ENCODE measurements around the gene PRUNE2. TPM values are rescaled to one million over a fixed set of nuclear protein-coding genes. Genes with fewer than 3 reads are reported as not detected.

The PRUNE2 gene
- polyA plus RNA-seq, 1 experiment: 0.78 TPM

DNA sequence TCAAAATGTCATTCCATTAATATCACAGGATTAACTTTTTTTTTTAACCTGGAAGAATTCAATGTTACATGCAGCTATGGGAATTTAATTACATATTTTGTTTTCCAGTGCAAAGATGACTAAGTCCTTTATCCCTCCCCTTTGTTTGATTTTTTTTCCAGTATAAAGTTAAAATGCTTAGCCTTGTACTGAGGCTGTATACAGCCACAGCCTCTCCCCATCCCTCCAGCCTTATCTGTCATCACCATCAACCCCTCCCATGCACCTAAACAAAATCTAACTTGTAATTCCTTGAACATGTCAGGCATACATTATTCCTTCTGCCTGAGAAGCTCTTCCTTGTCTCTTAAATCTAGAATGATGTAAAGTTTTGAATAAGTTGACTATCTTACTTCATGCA, 121.0 kb downstream of the PRUNE2 start:
- POLR2A ChIA-PET: no interaction called here
- H3K27me3 ChIP-seq (ENCODE audit: control insufficient read depth, insufficient read depth, low read length): no peaks in the 10 kb centered on the region
- DNase-seq (ENCODE audit: low read depth): no peak
- no peaks in the 10 kb centered on the region for H3K36me3 ChIP-seq (ENCODE audit: control insufficient read depth, insufficient read depth, low read length)
- H3K4me3 ChIP-seq (ENCODE audit: low read depth, low read length): no peak overlapping the region
- CTCF ChIA-PET: interaction anchor here (1.4 to 1.9 kb wide), 2 partner anchors 23 to 25 kb away, joined by 3 to 7 read pairs; no protein-coding TSS in a partner anchor
- TF ChIP-seq, protein P1, sequence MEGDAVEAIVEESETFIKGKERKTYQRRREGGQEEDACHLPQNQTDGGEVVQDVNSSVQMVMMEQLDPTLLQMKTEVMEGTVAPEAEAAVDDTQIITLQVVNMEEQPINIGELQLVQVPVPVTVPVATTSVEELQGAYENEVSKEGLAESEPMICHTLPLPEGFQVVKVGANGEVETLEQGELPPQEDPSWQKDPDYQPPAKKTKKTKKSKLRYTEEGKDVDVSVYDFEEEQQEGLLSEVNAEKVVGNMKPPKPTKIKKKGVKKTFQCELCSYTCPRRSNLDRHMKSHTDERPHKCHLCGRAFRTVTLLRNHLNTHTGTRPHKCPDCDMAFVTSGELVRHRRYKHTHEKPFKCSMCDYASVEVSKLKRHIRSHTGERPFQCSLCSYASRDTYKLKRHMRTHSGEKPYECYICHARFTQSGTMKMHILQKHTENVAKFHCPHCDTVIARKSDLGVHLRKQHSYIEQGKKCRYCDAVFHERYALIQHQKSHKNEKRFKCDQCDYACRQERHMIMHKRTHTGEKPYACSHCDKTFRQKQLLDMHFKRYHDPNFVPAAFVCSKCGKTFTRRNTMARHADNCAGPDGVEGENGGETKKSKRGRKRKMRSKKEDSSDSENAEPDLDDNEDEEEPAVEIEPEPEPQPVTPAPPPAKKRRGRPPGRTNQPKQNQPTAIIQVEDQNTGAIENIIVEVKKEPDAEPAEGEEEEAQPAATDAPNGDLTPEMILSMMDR (IDR thresholded peaks at IDR 0.05; ENCODE audit: insufficient read depth, low read depth, low read length): no peak

DNA sequence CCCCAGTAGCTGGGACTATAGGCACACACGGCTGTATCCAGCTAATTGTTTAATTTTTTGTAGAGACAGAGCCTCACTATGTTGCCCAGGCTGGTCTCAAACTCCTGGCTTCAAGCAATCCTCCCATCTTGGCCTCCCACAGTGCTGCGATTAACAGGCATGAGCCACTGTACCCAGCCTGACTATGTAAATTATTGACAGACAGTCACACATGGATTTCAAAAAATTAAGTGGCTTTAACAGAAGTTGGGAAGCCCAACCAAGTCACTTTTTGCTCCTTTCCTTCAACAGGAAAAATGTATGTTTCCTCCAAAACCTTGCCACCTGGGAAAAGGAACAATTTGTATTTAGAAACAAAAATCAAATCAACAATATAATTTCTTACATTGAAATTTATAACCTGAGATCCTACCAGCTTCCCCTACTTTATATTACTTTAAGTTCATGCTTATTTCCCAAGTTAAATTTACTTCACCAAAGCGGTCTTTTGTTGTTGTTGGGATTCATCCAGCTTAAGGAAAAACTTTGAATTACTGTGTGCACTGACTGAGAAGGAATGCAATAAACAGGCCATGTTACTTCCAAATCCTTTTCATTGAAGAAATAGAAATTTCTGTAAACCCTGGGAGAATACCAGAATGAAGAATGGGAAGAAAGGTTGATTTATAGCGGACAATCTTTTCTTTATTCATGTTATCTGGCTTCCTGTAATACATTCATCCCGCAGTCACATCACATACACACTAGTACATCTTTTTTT, 133.0 kb downstream of the PRUNE2 start:
- CTCF ChIA-PET: interaction anchor here (1.4 kb wide), 1 partner anchor 10 kb away, joined by 5 read pairs; the partner anchor contains the start of gene PCA3
- POLR2A ChIA-PET: no interaction called here
- no peak overlapping the region for H3K4me3 ChIP-seq (ENCODE audit: low read depth, low read length)
- no peaks in the 10 kb centered on the region for H3K27me3 ChIP-seq (ENCODE audit: control insufficient read depth, insufficient read depth, low read length)
- peak; percentile 23 for DNase-seq (ENCODE audit: low read depth)
- no peaks in the 10 kb centered on the region for H3K36me3 ChIP-seq (ENCODE audit: control insufficient read depth, insufficient read depth, low read length)
- TF ChIP-seq, protein P1 (IDR thresholded peaks at IDR 0.05; ENCODE audit: insufficient read depth, low read depth, low read length): no peak

DNA sequence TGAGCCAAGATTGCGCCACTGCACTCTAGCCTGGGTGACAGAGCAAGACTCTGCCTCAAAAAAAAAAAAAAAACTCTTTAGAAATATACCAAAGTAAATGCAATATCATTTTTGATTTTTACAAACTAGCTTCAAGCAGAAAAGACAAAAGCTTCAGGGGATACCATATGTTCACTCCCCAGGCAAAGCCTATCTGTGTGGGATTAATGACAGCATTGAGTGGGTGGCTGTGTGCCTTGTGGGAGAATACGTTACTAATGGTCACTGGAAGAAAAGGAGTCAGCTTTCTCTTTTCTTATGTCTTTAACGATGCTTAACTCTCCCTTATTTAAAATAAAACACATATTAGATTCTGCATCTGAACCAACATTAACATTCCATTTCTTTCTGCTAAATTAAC, 139.8 kb downstream of the PRUNE2 start:
- Histone ChIP-seq H3K4me3 (ENCODE audit: low read depth, low read length) (no peak overlapping the region), H3K36me3 (ENCODE audit: control insufficient read depth, insufficient read depth, low read length) (no peaks in the 10 kb centered on the region), H3K27me3 (ENCODE audit: control insufficient read depth, insufficient read depth, low read length) (no peaks in the 10 kb centered on the region)
- ChIA-PET POLR2A (no interaction called here), CTCF (no interaction called here)
- DNase-seq (ENCODE audit: low read depth): no peak
- TF ChIP-seq, protein P1 (IDR thresholded peaks at IDR 0.05; ENCODE audit: insufficient read depth, low read depth, low read length): no peak

DNA sequence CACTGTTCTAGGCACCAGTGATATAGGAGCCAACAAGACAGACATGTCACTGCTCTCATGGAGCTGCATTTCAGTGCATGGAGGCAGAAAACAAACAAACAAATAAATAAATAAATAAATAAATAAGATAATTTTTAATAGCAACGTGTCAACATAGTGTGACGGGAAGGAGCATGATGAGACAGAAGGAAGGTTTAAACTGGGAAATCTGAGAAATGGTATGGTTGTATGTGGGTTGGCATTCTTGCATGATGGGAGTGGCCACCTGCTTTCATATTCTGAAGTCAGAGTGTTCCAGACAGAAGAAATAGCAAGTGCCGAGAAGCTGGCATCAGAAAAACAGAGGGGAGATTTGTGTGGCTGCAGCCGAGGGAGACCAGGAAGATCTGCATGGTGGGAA, 141.8 kb downstream of the PRUNE2 start, which contains the start of gene PCA3:
TSS of gene PCA3 (plus strand) at position 301 of the 400 bp plus-strand sequence.
- CTCF ChIA-PET: interaction anchor here (2.1 kb wide), 1 partner anchor 8 kb away, joined by 5 read pairs; no protein-coding TSS in a partner anchor

DNA sequence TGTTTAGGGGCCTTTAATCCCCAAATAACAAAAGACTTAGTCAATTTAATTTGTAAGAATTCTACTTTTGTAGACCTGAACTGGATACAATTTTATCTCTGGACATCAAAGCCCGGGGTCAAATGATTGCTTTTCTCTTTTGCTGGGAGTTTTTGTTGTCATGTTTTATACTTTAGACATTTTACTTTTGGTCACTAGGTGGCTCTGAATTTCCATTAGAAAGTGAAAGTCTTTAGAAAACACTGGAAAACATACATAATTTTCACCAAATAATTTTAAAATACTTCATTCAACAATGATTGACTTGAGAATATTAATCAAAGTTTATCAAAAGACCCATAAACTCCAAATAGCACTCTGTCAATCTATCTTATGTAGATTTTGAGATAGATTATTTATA, 144.5 kb downstream of the PRUNE2 start:
- POLR2A ChIA-PET: no interaction called here
- CTCF ChIA-PET: interaction anchor here (1.4 to 1.5 kb wide), 2 partner anchors 14 to 24 kb away, joined by 3 to 5 read pairs; no protein-coding TSS in a partner anchor
- TF ChIP-seq, protein P1 (IDR thresholded peaks at IDR 0.05; ENCODE audit: insufficient read depth, low read depth, low read length): peak; percentile 42
- DNase-seq (ENCODE audit: low read depth): no peak
- Histone ChIP-seq H3K36me3 (ENCODE audit: control insufficient read depth, insufficient read depth, low read length) (no peaks in the 10 kb centered on the region), H3K27me3 (ENCODE audit: control insufficient read depth, insufficient read depth, low read length) (no peaks in the 10 kb centered on the region), H3K4me3 (ENCODE audit: low read depth, low read length) (no peak overlapping the region)

More for the DNA sequence above, 141.8 kb downstream of the PRUNE2 start, which contains the start of gene PCA3:
- Histone ChIP-seq H3K4me3 (ENCODE audit: low read depth, low read length) (no peak within 1 kb of the TSS), H3K36me3 (ENCODE audit: control insufficient read depth, insufficient read depth, low read length) (no peaks in the 10 kb centered on the region), H3K27me3 (ENCODE audit: control insufficient read depth, insufficient read depth, low read length) (no peaks in the 10 kb centered on the region)
- no peak for DNase-seq (ENCODE audit: low read depth)
- TF ChIP-seq, protein P1 (IDR thresholded peaks at IDR 0.05; ENCODE audit: insufficient read depth, low read depth, low read length): no peak
- POLR2A ChIA-PET: no interaction called here
